Suppressor macrophage treated with lipopolysaccharide for 4 hours (primary cell): ENCODE data around the gene ADCY9.
A peak's percentile ranks its signal among the peaks of the same experiment; 100 is the strongest.
"Not testable (repeated sequence)": the region's sequence is repeated elsewhere in the genome, so short reads cannot be mapped to it uniquely, and the experiment has no call there.

ENCODE experiments used
- DNase-seq: peaks from one replicate; pipeline ENCODE4 v3.0.0-alpha.2; 2020

ADCY9 gene

DNA sequence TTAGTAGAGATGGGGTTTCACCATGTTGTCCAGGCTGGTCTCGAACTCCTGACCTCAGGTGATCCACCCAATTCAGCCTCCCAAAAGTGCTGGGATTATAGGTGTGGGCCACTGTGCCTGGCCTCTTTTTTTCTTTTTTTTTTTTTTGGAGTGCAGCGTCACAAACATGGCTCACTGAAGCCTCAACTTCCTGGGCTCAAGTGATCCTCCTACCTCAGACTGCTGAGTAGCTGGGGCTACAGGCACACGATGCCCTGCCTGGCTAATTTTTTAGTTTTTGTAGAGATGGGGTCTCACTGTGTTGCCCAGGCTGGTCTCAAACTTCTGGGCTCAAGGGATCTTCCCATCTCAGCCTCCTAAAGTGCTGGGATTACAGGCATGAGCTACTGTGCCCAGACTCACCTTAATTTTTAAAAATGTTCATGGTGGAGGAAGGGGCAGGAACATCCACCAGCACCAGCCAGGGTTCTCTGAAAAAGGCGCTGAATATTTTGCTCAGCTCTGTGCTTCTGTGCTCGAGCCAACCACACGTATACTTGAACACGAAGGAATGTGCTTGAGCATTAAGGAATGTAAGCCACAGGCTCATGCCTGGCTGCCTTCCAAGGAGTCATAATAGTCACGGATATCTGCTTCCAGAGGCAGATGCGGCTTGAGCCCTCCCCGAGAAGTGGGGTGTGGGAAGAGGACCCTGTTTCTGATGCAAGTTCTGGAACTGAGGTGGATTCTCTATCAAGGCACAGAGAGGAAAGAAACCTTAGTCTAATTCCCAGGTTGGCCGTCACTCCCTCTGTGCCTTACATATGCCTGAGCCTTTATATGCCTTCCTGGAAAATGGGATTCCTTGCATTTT, 170.3 kb downstream of the ADCY9 start:
- DNase-seq: no peak

DNA sequence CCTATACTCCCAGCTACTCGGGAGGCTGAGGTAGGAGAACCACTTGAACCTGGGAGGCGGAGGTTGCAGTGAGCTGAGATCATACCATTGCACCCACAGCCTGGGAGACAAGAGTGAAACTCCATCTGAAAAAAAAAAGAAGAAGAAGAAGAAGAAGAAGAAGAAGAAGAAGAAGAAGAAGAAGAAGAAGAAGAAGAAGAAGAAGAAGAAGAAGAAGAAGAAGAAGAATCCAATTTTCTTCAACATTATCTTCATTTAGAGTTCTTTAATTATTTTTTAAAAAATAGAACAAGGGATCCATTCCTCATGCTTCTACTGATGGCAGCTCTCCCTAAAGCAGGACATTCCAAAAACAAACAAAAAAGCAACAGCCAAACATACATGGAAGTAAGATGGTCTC, 171.8 kb downstream of the ADCY9 start:
- not testable (repeated sequence) for DNase-seq

GRCh38 chr16:3942146-3942545, 174.1 kb downstream of the ADCY9 start:
- DNase-seq: not testable (repeated sequence)

GRCh38 chr16:3938843-3939624, 177.2 kb downstream of the ADCY9 start:
- DNase-seq: peak; percentile 66

GRCh38 chr16:3938471-3938842, 177.8 kb downstream of the ADCY9 start:
- DNase-seq: no peak

- no peak for DNase-seq
Measured at GRCh38 chr16:3937066-3937875, 179.0 kb downstream of the ADCY9 start.

- DNase-seq: no peak
Measured at GRCh38 chr16:3935921-3936320, 180.3 kb downstream of the ADCY9 start.

GRCh38 chr16:3934491-3935181, 181.6 kb downstream of the ADCY9 start:
- DNase-seq: no peak

DNA sequence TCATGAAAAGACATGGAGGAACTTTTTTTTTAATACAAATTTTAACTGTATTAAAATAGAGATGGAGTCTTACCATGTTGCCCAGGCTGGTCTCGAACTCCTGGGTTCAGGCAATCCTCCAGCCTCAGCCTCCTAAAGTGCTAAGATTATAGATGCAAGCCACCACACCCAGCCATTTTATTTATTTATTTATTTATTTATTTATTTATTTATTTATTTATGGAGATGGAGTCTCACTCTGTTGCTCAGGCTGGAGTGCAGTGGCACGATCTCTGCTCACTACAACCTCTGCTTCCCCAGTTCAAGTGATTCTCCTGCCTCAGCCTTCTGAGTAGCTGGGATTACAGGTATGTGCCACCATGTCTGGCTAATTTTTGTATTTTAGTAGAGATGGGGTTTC, 189.1 kb downstream of the ADCY9 start:
- DNase-seq: not testable (repeated sequence)

DNA sequence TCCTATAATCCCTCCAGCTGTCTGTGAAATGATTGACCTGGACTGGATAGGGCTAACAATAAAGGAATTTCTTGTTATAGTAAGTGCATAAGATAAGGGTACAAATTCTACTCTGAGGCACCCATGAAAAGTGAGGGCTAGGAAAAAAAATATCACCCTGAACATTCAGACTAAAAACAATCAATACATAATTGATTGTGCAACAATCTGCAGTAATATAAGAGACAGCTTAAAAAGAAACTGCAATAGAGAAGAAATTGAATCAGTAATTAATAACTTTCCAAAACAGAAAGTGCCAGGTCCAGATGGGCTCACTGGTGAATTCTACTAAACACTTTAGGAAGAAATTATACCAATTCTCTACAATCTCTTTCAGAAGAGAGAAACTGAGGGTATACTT, 191.5 kb downstream of the ADCY9 start:
- no peak for DNase-seq

DNA sequence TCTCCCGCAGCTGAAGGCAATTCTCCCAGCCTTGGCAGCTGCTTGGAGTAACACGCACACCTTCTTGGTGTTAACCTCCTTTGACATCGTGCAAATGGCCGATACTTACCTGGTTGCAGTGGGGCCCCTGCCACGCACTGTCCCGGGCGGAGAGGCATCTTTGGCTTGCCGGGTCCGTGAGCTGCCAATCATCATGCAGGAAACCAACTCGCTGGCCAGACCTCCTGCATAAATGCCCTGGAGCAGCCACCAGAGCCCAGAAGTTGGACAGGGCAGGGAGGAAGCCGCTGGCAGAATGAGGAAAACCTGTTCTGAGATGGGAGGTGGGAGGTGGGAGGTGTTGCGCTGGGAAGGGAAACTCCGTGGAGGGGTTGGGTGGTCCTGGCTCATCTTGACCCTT, 194.0 kb downstream of the ADCY9 start:
- no peak for DNase-seq

DNA sequence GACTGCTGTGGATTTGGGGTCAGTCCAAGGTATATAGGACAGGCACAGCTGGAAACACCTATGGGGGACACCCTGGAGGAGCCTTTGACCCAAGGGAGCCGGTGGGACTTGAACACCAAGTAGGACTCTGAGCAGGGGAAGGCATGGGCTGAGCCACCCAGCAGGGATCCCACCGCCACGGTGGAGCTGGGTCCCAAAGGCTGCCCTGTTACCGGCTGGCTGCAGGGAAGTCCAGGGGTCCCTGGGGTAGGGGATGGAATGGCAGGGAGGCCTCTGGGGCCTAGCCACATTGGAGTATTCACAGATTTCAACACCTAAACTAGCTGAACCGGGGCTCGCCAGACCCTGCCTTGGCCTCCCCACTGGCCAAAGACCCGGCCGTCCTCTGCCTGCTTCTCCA, 196.0 kb downstream of the ADCY9 start:
- DNase-seq: no peak

DNA sequence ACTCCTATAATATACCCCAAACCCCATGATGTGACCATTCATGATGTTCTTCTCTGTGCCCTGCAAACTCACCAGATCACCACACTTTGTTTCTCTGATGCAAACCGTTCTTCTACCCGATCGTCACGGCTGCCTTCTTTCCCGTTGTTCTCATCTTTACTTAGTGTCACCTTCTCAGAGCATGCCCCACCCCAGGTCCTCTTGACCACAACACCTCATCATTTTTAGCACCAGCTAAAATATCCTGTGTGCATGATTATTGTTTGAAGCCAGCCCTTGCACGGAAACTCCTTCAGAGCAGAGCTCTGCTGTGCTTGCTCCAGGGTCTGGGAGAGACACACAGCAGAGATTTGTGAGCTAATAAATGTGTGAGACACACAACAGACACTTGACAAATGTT, 196.8 kb downstream of the ADCY9 start:
- DNase-seq: no peak

DNA sequence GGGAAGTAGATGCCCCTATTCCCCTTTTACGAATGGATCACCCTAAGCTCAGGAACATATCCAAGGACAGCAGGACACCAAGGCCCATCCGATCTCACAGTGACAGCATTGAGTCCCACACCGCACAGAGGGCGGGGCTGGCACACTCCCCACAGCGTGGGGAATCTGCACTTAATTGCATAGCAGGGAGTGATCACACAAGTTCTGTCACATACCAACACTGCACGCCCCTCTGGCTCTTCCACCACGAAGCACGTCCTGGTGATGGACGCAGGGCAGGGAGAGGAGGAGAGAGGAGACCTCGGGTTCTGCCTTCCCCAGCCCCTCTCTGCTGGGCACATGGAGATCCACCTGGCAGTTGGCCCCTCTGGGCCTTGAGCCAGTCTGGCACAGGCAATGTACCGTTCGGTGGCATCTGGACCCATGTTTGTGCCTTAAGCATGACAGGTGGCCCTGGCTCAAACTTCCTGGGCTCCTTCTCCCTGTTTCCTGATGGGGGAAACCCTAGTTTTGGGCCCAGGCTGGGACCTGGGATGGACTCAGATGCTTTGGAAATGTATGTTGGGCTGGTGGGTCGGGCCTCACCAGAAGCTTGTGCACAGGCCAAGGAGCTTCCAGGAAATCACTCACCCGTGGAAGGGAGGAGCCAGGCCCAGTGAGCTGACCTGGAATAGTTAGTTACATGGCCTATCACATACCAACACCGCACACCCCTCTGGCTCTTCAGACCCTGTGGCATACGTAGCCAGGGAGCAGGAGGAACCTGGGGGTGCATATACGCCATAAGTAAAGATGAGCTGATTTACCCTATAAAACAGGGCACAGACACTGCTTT, 200.6 kb downstream of the ADCY9 start:
- no peak for DNase-seq

- DNase-seq: no peak
Measured at GRCh38 chr16:3912897-3913296, 203.3 kb downstream of the ADCY9 start.
